DMS114 treated with DMSO at 0.1 percent for 48 hours (cell line): Measurements from ENCODE around the gene ACSM3.
A peak's percentile ranks its signal among the peaks of the same experiment; 100 is the strongest.
"Not testable (repeated sequence)": the region's sequence is repeated elsewhere in the genome, so short reads cannot be mapped to it uniquely, and the experiment has no call there.

Experiments
- DNase-seq: peaks from one replicate; lab custom pipeline; 2025; ENCODE audit not compliant: unreplicated experiment; lab: John Stamatoyannopoulos, UW

ACSM3 gene

GRCh38 chr16:20755238-20755637 is 8.6 kb upstream of the ACSM3 start:
- no peak for DNase-seq

GRCh38 chr16:20755799-20756198 is 8.0 kb upstream of the ACSM3 start:
- DNase-seq: not testable (repeated sequence)

- no peak for DNase-seq
These were observed 3.5 kb upstream of the ACSM3 start for GRCh38 chr16:20760346-20760745.

- DNase-seq: no peak
These were observed 2.6 kb upstream of the ACSM3 start for GRCh38 chr16:20761175-20761574.

- DNase-seq: no peak
These were observed 1.2 kb upstream of the ACSM3 start for GRCh38 chr16:20762404-20763123.

GRCh38 chr16:20764448-20764847 is 634 bp downstream of the ACSM3 start:
- not testable (repeated sequence) for DNase-seq

- no peak for DNase-seq
These were observed 1.9 kb downstream of the ACSM3 start for GRCh38 chr16:20765732-20766131.

- no peak for DNase-seq
These were observed 2.5 kb downstream of the ACSM3 start for GRCh38 chr16:20766294-20766693.

GRCh38 chr16:20767577-20767976 is 3.8 kb downstream of the ACSM3 start:
- no peak for DNase-seq

GRCh38 chr16:20768121-20768520 is 4.3 kb downstream of the ACSM3 start:
- no peak for DNase-seq

- DNase-seq: no peak
These were observed 5.0 kb downstream of the ACSM3 start for GRCh38 chr16:20768818-20769217.

GRCh38 chr16:20773679-20774078 is 9.9 kb downstream of the ACSM3 start:
- DNase-seq: no peak

GRCh38 chr16:20774703-20775362 is 11.0 kb downstream of the ACSM3 start:
- DNase-seq: no peak

- no peak for DNase-seq
These were observed 17.9 kb downstream of the ACSM3 start for GRCh38 chr16:20781697-20782096.

GRCh38 chr16:20782470-20782869 is 18.7 kb downstream of the ACSM3 start:
- DNase-seq: no peak

GRCh38 chr16:20784204-20784603 is 20.4 kb downstream of the ACSM3 start:
- DNase-seq: no peak

GRCh38 chr16:20789130-20789529 is 25.3 kb downstream of the ACSM3 start:
- no peak for DNase-seq

- DNase-seq: no peak
These were observed 28.3 kb downstream of the ACSM3 start for GRCh38 chr16:20791923-20792612.

GRCh38 chr16:20798364-20798763 is 34.5 kb downstream of the ACSM3 start:
- no peak for DNase-seq

GRCh38 chr16:20799599-20799998 is 35.8 kb downstream of the ACSM3 start:
- peak; percentile 13 for DNase-seq

GRCh38 chr16:20801278-20801677 is 37.5 kb downstream of the ACSM3 start:
- no peak for DNase-seq

- DNase-seq: no peak
These were observed 39.4 kb downstream of the ACSM3 start for GRCh38 chr16:20803192-20803560.
